Endothelial cell of umbilical vein (primary cell): Measurements from ENCODE around the gene LRRC46. TPM values are rescaled to one million over a fixed set of nuclear protein-coding genes. Genes with fewer than 3 reads are reported as not detected.

Source experiments
- BruUV-seq: library from RNA; stranded (reverse); fragments of 400-500 nt; replicated peaks from 2 replicates; lab custom pipeline; 2021; lab: Mats Ljungman, UMichigan
- CTCF ChIA-PET: fragments of 300-600, 350-600 bp; sonication (Branson Sonifier 250); formaldehyde crosslinking; loops from one replicate; lab custom pipeline; 2021; ENCODE audit warnings: antibody characterized with exemption, inconsistent platforms; lab: Charles Lee
- POLR2A ChIA-PET: fragments of 300-600, 350-600 bp; sonication (Branson Sonifier 250); formaldehyde crosslinking; loops from one replicate; lab custom pipeline; 2021; ENCODE audit warnings: antibody characterized with exemption, inconsistent platforms; lab: Charles Lee
- DNase-seq: peaks from one replicate; pipeline ENCODE4 v3.0.0-alpha.2; 2011; ENCODE audit warnings: low read depth, low spot score
- FAIRE-seq: peaks from 2 replicates; lab custom pipeline; 2011; peaks lifted over from hg19 to GRCh38; lab: Jason Lieb, UNC
- H2AFZ ChIP-seq: 2 replicates; pipeline ENCODE4 v1.6.0; 2012; ENCODE audit warnings: low read depth, low read length, control low read depth, inconsistent platforms
- H3K27ac ChIP-seq: 2 replicates; pipeline ENCODE4 v1.5.1; 2011; ENCODE audit warnings: low read depth, mild to moderate bottlenecking, control low read depth, low read length, moderate library complexity; ENCODE audit not compliant: insufficient read depth
- H3K27me3 ChIP-seq, 2 experiments: 2 replicates each; pipeline versions ENCODE4 v1.6.0 to v1.6.1; 2011; ENCODE audit warnings: low read length in 2 of 2, mixed read lengths in 1 of 2; ENCODE audit not compliant: control insufficient read depth in 2 of 2, insufficient read depth in 2 of 2
- H3K36me3 ChIP-seq, 2 experiments: 2 replicates in 1 of 2; 3 replicates in 1 of 2; pipeline ENCODE4 v1.5.1; 2011; ENCODE audit warnings: low read length in 2 of 2, mild to moderate bottlenecking in 1 of 2, moderate library complexity in 1 of 2; ENCODE audit not compliant: control insufficient read depth in 2 of 2, insufficient read depth in 2 of 2; ENCODE audit errors: extremely low read depth in 1 of 2
- H3K4me1 ChIP-seq: 3 replicates; pipeline ENCODE4 v1.5.1; 2011; ENCODE audit warnings: mild to moderate bottlenecking, low read length; ENCODE audit not compliant: control insufficient read depth, insufficient read depth; ENCODE audit errors: extremely low read depth
- H3K4me2 ChIP-seq: 2 replicates; pipeline ENCODE4 v1.6.1; 2011; ENCODE audit warnings: low read length, control low read depth, mixed read lengths; ENCODE audit not compliant: insufficient read depth
- H3K4me3 ChIP-seq, 3 experiments: fragments of 200-600 bp in 1 of 3; sonication (generic), shearing (Covaris generic) in 1 of 3; replicated peaks in 1 of 3; 2 replicates each; pipeline ENCODE4 v1.5.1; 2011 to 2016; ENCODE audit warnings: control low read depth in 3 of 3, low read length in 3 of 3, mild to moderate bottlenecking in 2 of 3, inconsistent platforms in 1 of 3, low read depth in 1 of 3, moderate library complexity in 1 of 3; ENCODE audit not compliant: insufficient read depth in 1 of 3
- H3K79me2 ChIP-seq: 2 replicates; pipeline ENCODE4 v1.6.0; 2012; ENCODE audit warnings: low read length, inconsistent platforms; ENCODE audit not compliant: control insufficient read depth, insufficient read depth
- H3K9ac ChIP-seq: replicated peaks from 2 replicates; pipeline ENCODE3; 2011; ENCODE audit warnings: low read length, control low read depth; ENCODE audit not compliant: insufficient read depth; ENCODE audit errors: extremely low read depth
- H3K9me1 ChIP-seq: replicated peaks from 3 replicates; pipeline ENCODE4 v1.6.0; 2011; ENCODE audit warnings: mild to moderate bottlenecking, low read length; ENCODE audit not compliant: control insufficient read depth, insufficient read depth; ENCODE audit errors: extremely low read depth
- H3K9me3 ChIP-seq: replicated peaks from 2 replicates; pipeline ENCODE4 v1.5.1; 2012; ENCODE audit warnings: low read length, inconsistent platforms; ENCODE audit not compliant: control insufficient read depth, insufficient read depth
- H4K20me1 ChIP-seq: replicated peaks from 2 replicates; pipeline ENCODE3; 2011; ENCODE audit warnings: mild to moderate bottlenecking, low read length; ENCODE audit not compliant: control insufficient read depth, insufficient read depth; ENCODE audit errors: extremely low read depth
- EZH2 ChIP-seq: IDR thresholded peaks from 2 replicates; pipeline ENCODE4 v1.6.1; 2012; ENCODE audit warnings: borderline replicate concordance, low read depth, mild to moderate bottlenecking, moderate library complexity, low read length, inconsistent platforms; ENCODE audit not compliant: severe bottlenecking
- FOS ChIP-seq: IDR thresholded peaks from 2 replicates; pipeline ENCODE4 v1.6.1; 2011; ENCODE audit warnings: mild to moderate bottlenecking, low read length, moderate library complexity, borderline replicate concordance; ENCODE audit not compliant: insufficient read depth
- GATA2 ChIP-seq: IDR thresholded peaks from 2 replicates; pipeline ENCODE4 v1.7.0; 2011; ENCODE audit warnings: low read depth, mild to moderate bottlenecking, moderate library complexity, mixed read lengths, low read length; ENCODE audit not compliant: insufficient read length, insufficient read depth
- JUN ChIP-seq: IDR thresholded peaks from 2 replicates; pipeline ENCODE4 v1.6.1; 2011; ENCODE audit warnings: borderline replicate concordance, low read depth; ENCODE audit not compliant: insufficient read length, insufficient read depth
- MYC ChIP-seq: IDR thresholded peaks from one replicate; pipeline ENCODE4 v1.6.1; 2011; ENCODE audit warnings: mild to moderate bottlenecking, low read depth, low read length
- POLR2A ChIP-seq: IDR thresholded peaks from 2 replicates; pipeline ENCODE4 v1.6.1; 2012; ENCODE audit warnings: low read depth, mild to moderate bottlenecking, control low read depth, low read length
- POLR2AphosphoS5 ChIP-seq: IDR thresholded peaks from 2 replicates; pipeline ENCODE4 v1.6.1; 2012; ENCODE audit warnings: low read depth, mild to moderate bottlenecking, control low read depth, low read length, moderate library complexity; ENCODE audit not compliant: insufficient read depth
- dilution Hi-C: fragments of 300-500 bp; cut with MboI; formaldehyde crosslinking; loops from one replicate; pipeline ENCODE4 v1.15.0; 2019; ENCODE audit warnings: low sequenced_read_pairs; ENCODE audit not compliant: extremely low pct_ligation_motif_present
- intact Hi-C: fragments of 100-400 bp; cut with micrococcal nuclease; formaldehyde crosslinking; loops from one replicate; pipeline ENCODE4 v1.10.0; 2022
- polyA plus RNA-seq, 4 experiments: library from polyadenylated mRNA; depleted of rRNA in 3 of 4; stranded (reverse) in 3 of 4; unstranded in 1 of 4; fragments of >200 nt; gene quantifications; 2 replicates each; pipeline versions ENCODE4 v1.2.1 to v1.2.3, GENCODE V29; 2011 to 2012; ENCODE audit warnings: missing spikeins in 1 of 4
- total RNA-seq: library from RNA; stranded (reverse); gene quantifications from 2 replicates; pipeline ENCODE4 v1.2.3, GENCODE V29; 2021
- TF ChIP-seq, protein P1 (sequence below), 2 donors: IDR thresholded peaks; 1 replicate in 1 of 2; 2 replicates in 1 of 2; pipeline ENCODE4 v1.5.1; 2011; ENCODE audit warnings: low read length in 2 of 2, mild to moderate bottlenecking in 2 of 2, moderate library complexity in 2 of 2, control low read depth in 1 of 2, inconsistent platforms in 1 of 2, low read depth in 1 of 2; ENCODE audit not compliant: insufficient read depth in 1 of 2; ENCODE audit errors: extremely low read depth in 1 of 2
- TF ChIP-seq, protein P2 (sequence below): IDR thresholded peaks from 2 replicates; pipeline ENCODE4 v1.6.1; 2011; ENCODE audit not compliant: insufficient read depth, insufficient read length

Gene LRRC46
- total and polyA plus RNA-seq, 2 donors (not counting 3 experiments of a cell fraction or from before 2014, with no cell fraction given) = 0.36 to 0.42 TPM

DNA sequence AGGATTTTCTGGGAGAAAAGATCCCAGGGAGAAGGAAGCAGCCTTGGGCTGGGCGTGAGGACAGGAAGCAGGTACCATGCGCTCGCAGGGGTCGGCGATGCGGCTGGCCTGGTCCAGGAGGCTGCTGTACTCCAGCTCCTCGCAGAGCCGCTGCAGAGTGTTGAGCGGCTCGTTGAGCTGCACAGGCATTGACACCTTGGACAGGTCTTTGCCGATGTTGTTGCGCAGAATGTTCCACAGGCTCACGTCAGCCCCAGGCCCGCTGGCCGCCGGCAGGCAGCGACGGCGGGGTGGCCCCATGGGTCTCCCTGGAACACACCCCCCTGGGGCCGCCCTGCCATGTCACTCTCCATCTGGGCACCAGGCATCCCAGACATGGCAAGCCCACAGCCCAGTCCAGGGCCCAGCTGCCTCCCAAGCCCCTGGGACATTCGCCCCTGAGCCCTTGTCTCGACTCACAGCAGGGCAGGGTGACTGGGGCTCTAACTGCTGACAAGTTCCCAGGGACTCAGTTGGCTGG lies 17.9 kb upstream of the LRRC46 start:
- no peaks in the 10 kb centered on the region for H3K9me1 ChIP-seq
- no peaks in the 10 kb centered on the region for H3K79me2 ChIP-seq
- FAIRE-seq = no peak
- TF ChIP-seq, protein P1, sequence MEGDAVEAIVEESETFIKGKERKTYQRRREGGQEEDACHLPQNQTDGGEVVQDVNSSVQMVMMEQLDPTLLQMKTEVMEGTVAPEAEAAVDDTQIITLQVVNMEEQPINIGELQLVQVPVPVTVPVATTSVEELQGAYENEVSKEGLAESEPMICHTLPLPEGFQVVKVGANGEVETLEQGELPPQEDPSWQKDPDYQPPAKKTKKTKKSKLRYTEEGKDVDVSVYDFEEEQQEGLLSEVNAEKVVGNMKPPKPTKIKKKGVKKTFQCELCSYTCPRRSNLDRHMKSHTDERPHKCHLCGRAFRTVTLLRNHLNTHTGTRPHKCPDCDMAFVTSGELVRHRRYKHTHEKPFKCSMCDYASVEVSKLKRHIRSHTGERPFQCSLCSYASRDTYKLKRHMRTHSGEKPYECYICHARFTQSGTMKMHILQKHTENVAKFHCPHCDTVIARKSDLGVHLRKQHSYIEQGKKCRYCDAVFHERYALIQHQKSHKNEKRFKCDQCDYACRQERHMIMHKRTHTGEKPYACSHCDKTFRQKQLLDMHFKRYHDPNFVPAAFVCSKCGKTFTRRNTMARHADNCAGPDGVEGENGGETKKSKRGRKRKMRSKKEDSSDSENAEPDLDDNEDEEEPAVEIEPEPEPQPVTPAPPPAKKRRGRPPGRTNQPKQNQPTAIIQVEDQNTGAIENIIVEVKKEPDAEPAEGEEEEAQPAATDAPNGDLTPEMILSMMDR (IDR thresholded peaks at IDR 0.05; ENCODE audit: extremely low read depth in 1 of 2, insufficient read depth in 1 of 2, low read depth in 1 of 2, low read length in 2 of 2) = no peak
- no peak for TF ChIP-seq MYC
- no peak for TF ChIP-seq POLR2A
- intact Hi-C loops (no loop called here), dilution Hi-C loops (no loop called here)
- H4K20me1 ChIP-seq = no peaks in the 10 kb centered on the region
- H3K36me3 ChIP-seq = peaks cover 7 to 63% of the 10 kb centered on the region in 2 experiments
- H3K9ac ChIP-seq = no peak overlapping the region
- DNase-seq = no peak
- H3K27ac ChIP-seq = no peak overlapping the region
- CTCF ChIA-PET = no interaction called here
- H3K4me1 ChIP-seq = peaks cover 9% of the 10 kb centered on the region
- POLR2A ChIA-PET = no interaction called here
- BruUV-seq = no TSS peak
- H3K9me3 ChIP-seq = no peaks in the 10 kb centered on the region
- H2AFZ ChIP-seq = no peak overlapping the region
- H3K4me3 ChIP-seq = no peak overlapping the region
- H3K4me2 ChIP-seq = no peak overlapping the region
- no peaks in the 10 kb centered on the region for H3K27me3 ChIP-seq

DNA sequence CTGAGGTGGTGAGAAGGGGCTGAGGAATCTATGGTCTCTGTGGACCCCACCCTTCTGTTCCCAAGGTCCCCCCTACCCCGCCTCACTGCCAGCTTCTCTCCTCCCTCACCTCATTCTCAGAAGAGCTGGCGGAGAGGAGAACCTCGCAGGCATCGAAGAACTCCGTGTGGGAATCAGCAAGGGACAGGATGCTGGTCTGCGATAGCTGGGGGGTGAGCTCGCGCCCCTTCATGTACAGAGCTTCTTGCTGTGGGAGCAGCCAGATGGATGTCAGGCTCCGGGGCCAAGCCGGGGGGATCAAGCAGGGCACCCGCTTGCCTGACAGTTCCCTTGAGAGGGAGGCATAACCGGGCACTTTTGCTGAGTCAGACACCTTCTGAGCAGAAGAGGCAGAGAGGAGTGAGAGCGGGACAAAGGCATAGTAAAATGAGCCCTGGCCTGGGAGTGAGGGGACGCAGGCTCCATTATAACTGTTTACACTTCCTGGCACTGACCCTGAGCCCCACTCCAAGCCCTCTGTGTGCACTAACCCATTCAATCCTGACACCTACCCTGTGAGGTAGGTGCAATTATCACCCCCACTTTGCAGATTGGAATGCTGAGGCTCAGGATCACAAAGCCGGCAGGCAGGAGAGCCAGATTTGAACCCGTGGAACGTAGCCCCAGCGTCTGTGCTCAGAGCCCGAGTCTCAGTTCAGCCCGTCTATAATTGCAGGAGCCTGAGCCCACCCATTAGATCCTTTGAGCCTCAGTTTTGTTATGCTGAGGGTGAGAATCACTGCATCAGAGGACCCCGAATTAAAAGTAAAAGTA lies 16.2 kb upstream of the LRRC46 start:
- no peak overlapping the region for H2AFZ ChIP-seq
- no peaks in the 10 kb centered on the region for H4K20me1 ChIP-seq
- dilution Hi-C loops (no loop called here), intact Hi-C loops (no loop called here)
- H3K27ac ChIP-seq = no peak overlapping the region
- FAIRE-seq (no peak), DNase-seq (no peak)
- TF ChIP-seq, protein P1 (IDR thresholded peaks at IDR 0.05; ENCODE audit: extremely low read depth in 1 of 2, insufficient read depth in 1 of 2, low read depth in 1 of 2, low read length in 2 of 2) = no peak
- no peak for TF ChIP-seq JUN
- TF ChIP-seq GATA2 = no peak
- no peak for TF ChIP-seq POLR2A
- no peak for TF ChIP-seq EZH2
- TF ChIP-seq MYC = no peak
- no peak for TF ChIP-seq FOS
- no peak for TF ChIP-seq POLR2AphosphoS5
- TF ChIP-seq, protein P2, sequence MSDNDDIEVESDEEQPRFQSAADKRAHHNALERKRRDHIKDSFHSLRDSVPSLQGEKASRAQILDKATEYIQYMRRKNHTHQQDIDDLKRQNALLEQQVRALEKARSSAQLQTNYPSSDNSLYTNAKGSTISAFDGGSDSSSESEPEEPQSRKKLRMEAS = no peak
- H3K9me1 ChIP-seq = no peaks in the 10 kb centered on the region
- H3K36me3 ChIP-seq = peaks cover 3 to 54% of the 10 kb centered on the region in 2 experiments
- H3K9ac ChIP-seq = no peak overlapping the region
- POLR2A ChIA-PET = no interaction called here
- no peak overlapping the region for H3K4me3 ChIP-seq
- no peaks in the 10 kb centered on the region for H3K79me2 ChIP-seq
- H3K9me3 ChIP-seq = no peaks in the 10 kb centered on the region
- BruUV-seq = no TSS peak
- CTCF ChIA-PET = interaction anchor here (0.8 kb wide), 1 partner anchor 74 kb away, joined by 3 read pairs; no protein-coding TSS in a partner anchor
- H3K27me3 ChIP-seq = no peaks in the 10 kb centered on the region
- no peak overlapping the region for H3K4me2 ChIP-seq
- peaks cover 6% of the 10 kb centered on the region for H3K4me1 ChIP-seq
